K562 (cell line): ENCODE data around the gene WDR70. TPM values are rescaled to one million over a fixed set of nuclear protein-coding genes. Genes with fewer than 3 reads are reported as not detected.

Source experiments
- ATAC-seq: fragments of 200-7000 bp; cut with Tn5 transposase; 3 replicates; pipeline ENCODE4 v1.9.1; 2020; ENCODE audit warnings: moderate library complexity
- BruUV-seq: library from RNA; stranded (reverse); fragments of 400-500 nt; replicated peaks from 2 replicates; lab custom pipeline; 2021; lab: Mats Ljungman, UMichigan
- CTCF ChIA-PET: fragments of 300-600 bp; formaldehyde crosslinking; extraction: SDS; loops from one replicate; lab custom pipeline; 2021; ENCODE audit warnings: low intra/inter-chr PET ratio; lab: Yijun Ruan, JAX
- POLR2A ChIA-PET: fragments of 300-600, 350-650 bp; sonication (Branson Sonifier 250); formaldehyde crosslinking; extraction: SDS; loops from one replicate; lab custom pipeline; 2021; ENCODE audit warnings: antibody characterized with exemption, inconsistent platforms; lab: Yijun Ruan, JAX
- DNase-seq, 4 experiments: peaks; one replicate each; pipeline versions ENCODE4 v3.0.0 to v3.0.0-alpha.2; 2011 to 2018; ENCODE audit warnings: low spot score in 3 of 4, mixed read lengths in 3 of 4; ENCODE audit errors: extremely low read depth in 1 of 4
- FAIRE-seq: peaks from 2 replicates; lab custom pipeline; 2011; peaks lifted over from hg19 to GRCh38; lab: Jason Lieb, UNC
- H2AFZ ChIP-seq: 2 replicates; pipeline ENCODE4 v1.6.0; 2011; ENCODE audit warnings: low read depth, low read length, control low read depth, inconsistent platforms
- H3K27ac ChIP-seq: fragments of 200-600 bp; 3 replicates; pipeline ENCODE4 v1.8.0; 2011; ENCODE audit warnings: low read depth, mild to moderate bottlenecking, control low read depth, inconsistent platforms, low read length, moderate library complexity, mixed read lengths; ENCODE audit errors: extremely low read depth
- H3K27me3 ChIP-seq, 2 experiments: fragments of 300-600 bp in 1 of 2; 2 replicates in 1 of 2; 3 replicates in 1 of 2; pipeline versions ENCODE4 v1.6.0 to v1.8.0; 2011; ENCODE audit warnings: inconsistent platforms in 2 of 2, low read length in 2 of 2, mild to moderate bottlenecking in 1 of 2, mixed read lengths in 1 of 2, moderate library complexity in 1 of 2; ENCODE audit not compliant: control insufficient read depth in 2 of 2, insufficient read depth in 2 of 2
- H3K36me3 ChIP-seq: fragments of 300-600 bp; 3 replicates; pipeline ENCODE4 v1.8.0; 2011; ENCODE audit warnings: mild to moderate bottlenecking, low read length, inconsistent platforms; ENCODE audit not compliant: control insufficient read depth, insufficient read depth
- H3K4me1 ChIP-seq, 2 experiments: fragments of 200-600 bp in 1 of 2; replicated peaks in 1 of 2; 2 replicates in 1 of 2; 3 replicates in 1 of 2; pipeline versions ENCODE4 v1.5.1 to v1.8.0; 2011; ENCODE audit warnings: inconsistent platforms in 2 of 2, low read length in 2 of 2, mild to moderate bottlenecking in 1 of 2, mixed read lengths in 1 of 2, moderate library complexity in 1 of 2; ENCODE audit not compliant: control insufficient read depth in 2 of 2, insufficient read depth in 2 of 2
- H3K4me2 ChIP-seq: 2 replicates; pipeline ENCODE4 v1.6.1; 2011; ENCODE audit warnings: low read length, control low read depth, inconsistent platforms, mixed read lengths; ENCODE audit not compliant: insufficient read depth
- H3K4me3 ChIP-seq: fragments of 200-600 bp; sonication (generic), shearing (Covaris generic); 2 replicates; pipeline ENCODE4 v1.5.1; 2016; ENCODE audit warnings: control low read depth, inconsistent platforms
- H3K79me2 ChIP-seq: fragments of 200-600 bp; 3 replicates; pipeline ENCODE4 v1.8.0; 2011; ENCODE audit warnings: low read length, inconsistent platforms; ENCODE audit not compliant: control insufficient read depth, insufficient read depth
- H3K9ac ChIP-seq, 2 experiments: 2 replicates each; pipeline versions ENCODE4 v1.6.0 to v1.6.1; 2011; ENCODE audit warnings: low read depth in 2 of 2, low read length in 2 of 2, control low read depth in 1 of 2, inconsistent platforms in 1 of 2, mild to moderate bottlenecking in 1 of 2, mixed read lengths in 1 of 2; ENCODE audit not compliant: insufficient read depth in 1 of 2
- H3K9me1 ChIP-seq: one replicate; pipeline ENCODE4 v1.6.0; 2011; ENCODE audit warnings: inconsistent platforms, mild to moderate bottlenecking, low read length, moderate library complexity; ENCODE audit not compliant: control insufficient read depth, insufficient read depth
- H3K9me3 ChIP-seq: replicated peaks from 2 replicates; pipeline ENCODE4 v1.5.1; 2011; ENCODE audit warnings: low read depth, low read length, inconsistent platforms; ENCODE audit not compliant: control insufficient read depth, insufficient read depth
- H4K20me1 ChIP-seq: replicated peaks from 2 replicates; pipeline ENCODE4 v1.6.1; 2011; ENCODE audit warnings: low read length, inconsistent platforms, mixed read lengths; ENCODE audit not compliant: control insufficient read depth, insufficient read depth
- GABPA ChIP-seq: fragments of 200-800 bp; sonication (Bioruptor generic); conservative IDR thresholded peaks from 2 replicates; pipeline ENCODE4 v1.6.1; 2016; ENCODE audit warnings: low read depth, missing genetic modification characterization, missing compliant biosample characterization
- KLF6 ChIP-seq: fragments of 250-450 bp; sonication (Bioruptor Pico); IDR thresholded peaks from 2 replicates; pipeline ENCODE4 v1.4.0; 2020; ENCODE audit warnings: mild to moderate bottlenecking, moderate library complexity, borderline replicate concordance
- MAFF ChIP-seq: IDR thresholded peaks from 2 replicates; pipeline ENCODE4 v1.6.1; 2012; ENCODE audit warnings: low read length, improper control_type of control experiment
- MYC ChIP-seq, 2 experiments: fragments of 250-450 bp in 1 of 2; sonication (Bioruptor Pico) in 1 of 2; IDR thresholded peaks; 2 replicates each; pipeline versions ENCODE4 v1.5.1 to v1.6.1; 2012 to 2021; ENCODE audit warnings: low read depth in 2 of 2, borderline replicate concordance in 1 of 2, improper control_type of control experiment in 1 of 2, low read length in 1 of 2, mild to moderate bottlenecking in 1 of 2, moderate library complexity in 1 of 2
- NFE2L1 ChIP-seq: fragments of 450-650 bp; IDR thresholded peaks from 2 replicates; pipeline ENCODE4 v1.6.1; 2016; ENCODE audit warnings: missing genetic modification characterization, low read depth, mild to moderate bottlenecking, missing compliant biosample characterization, moderate library complexity, borderline replicate concordance
- SIN3A ChIP-seq, 2 experiments: fragments of 150-350 bp in 1 of 2; IDR thresholded peaks; 2 replicates each; pipeline ENCODE4 v1.6.1; 2011 to 2016; ENCODE audit warnings: borderline replicate concordance in 2 of 2, low read depth in 2 of 2, low read length in 2 of 2, mild to moderate bottlenecking in 2 of 2, moderate library complexity in 2 of 2; ENCODE audit not compliant: control insufficient read depth in 1 of 2
- WGBS: fragments of 100-300 bp; shearing (Covaris generic); methylation state at CpG from one replicate; pipeline ENCODE4 v1.1.6; 2016; ENCODE audit warnings: low coverage, mixed read lengths; ENCODE audit not compliant: insufficient coverage; ENCODE audit errors: missing lambda C conversion rate; 5-methylcytosine and 5-hydroxymethylcytosine counted together
- in situ Hi-C: fragments of 300-500 bp; cut with MboI; formaldehyde crosslinking; loops from 4 replicates; pipeline ENCODE4 v1.15.0; 2018; ENCODE audit warnings: inconsistent platforms, mixed read lengths
- intact Hi-C: fragments of 100-400 bp; cut with micrococcal nuclease; formaldehyde crosslinking; loops from 2 replicates; pipeline ENCODE4 v1.14.2; 2022
- polyA plus RNA-seq, 8 experiments: library from polyadenylated mRNA; depleted of rRNA in 4 of 8; stranded (reverse) in 5 of 8; unstranded in 3 of 8; fragments of >200 nt; fragmentation: Nextera tagmentation in 2 of 8; fragmentation: Illumina TruSeq in 1 of 8; extraction: Ambion mirVana in 2 of 8; extraction: Trizol in 1 of 8; gene quantifications; 2 replicates each; pipeline versions ENCODE4 v1.2.1 to v1.2.3, GENCODE V29; 2011 to 2014; ENCODE audit warnings: inconsistent platforms in 1 of 8, missing spikeins in 1 of 8
- total RNA-seq, 7 experiments: library from RNA; depleted of rRNA in 6 of 7; stranded (reverse); fragments of >200 nt in 6 of 7; fragmentation: Illumina TruSeq in 2 of 7; extraction: Trizol in 2 of 7; gene quantifications; 2 replicates each; pipeline versions ENCODE4 v1.2.1 to v1.2.3, GENCODE V29; 2011 to 2021; ENCODE audit warnings: low replicate concordance in 1 of 7

Gene WDR70
- total and polyA plus RNA-seq, 9 of the 15 experiments (the other 6 are each of a cell fraction or from before 2014, with no cell fraction given) = 16.8 to 46.6 (median 38.8) TPM

- no peak for ATAC-seq
- ChIA-PET POLR2A (interaction anchor here (0.7 kb wide), 1 partner anchor 20 kb away, joined by 3 read pairs; no protein-coding TSS in a partner anchor), CTCF (no interaction called here)
- no peak for DNase-seq
- 56% methylated on average over 5 of the region's 5 CpGs for WGBS
- Histone ChIP-seq H3K79me2 (no peaks in the 10 kb centered on the region), H3K9me1 (no peaks in the 10 kb centered on the region), H3K4me2 (no peak overlapping the region), H2AFZ (no peak overlapping the region), H3K9ac (no peak overlapping the region), H3K27ac (no peak overlapping the region), H4K20me1 (no peaks in the 10 kb centered on the region), H3K27me3 (no peaks in the 10 kb centered on the region), H3K4me3 (no peak overlapping the region), H3K36me3 (peaks cover 2% of the 10 kb centered on the region; the same call in 1 of the 3 replicates), H3K4me1 (0 out of 5 replicates have a peak, but pooled peaks cover 0 to 3% of the 10 kb centered on the region in 2 experiments), H3K9me3 (no peaks in the 10 kb centered on the region)
- FAIRE-seq = no peak
- BruUV-seq = no TSS peak
- intact Hi-C loops = no loop called here
- in situ Hi-C loops = no loop called here
- TF ChIP-seq KLF6 (CRISPR knock-in tag) (no peak), MYC (IDR thresholded peaks at IDR 0.05; ENCODE audit: low read depth, low read length) (no peak), MYC (CRISPR knock-in tag; IDR thresholded peaks at IDR 0.05; ENCODE audit: borderline replicate concordance, low read depth) (no peak), GABPA (tag) (no peak), SIN3A (IDR thresholded peaks at IDR 0.05; ENCODE audit: borderline replicate concordance in 2 of 2, control insufficient read depth in 1 of 2, low read depth in 2 of 2, low read length in 2 of 2) (no peak), NFE2L1 (tag) (no peak), MAFF (no peak)
Measured at GRCh38 chr5:37721447-37721871, 342.3 kb downstream of the WDR70 start.
